ENCODE measurements around the gene CDC16. TPM values are rescaled to one million over a fixed set of nuclear protein-coding genes. Genes with fewer than 3 reads are reported as not detected.
A peak's percentile ranks its signal among the peaks of the same experiment; 100 is the strongest.

Gene CDC16
- total and polyA plus RNA-seq, 2 of the 13 experiments (the other 11 are each of a cell fraction or from before 2014, with no cell fraction given), result 24.2 to 60.9 TPM

- TF ChIP-seq ZFP82 (CRISPR knock-in tag; IDR thresholded peaks at IDR 0.05; ENCODE audit: borderline replicate concordance) (0 out of 2 replicates have a peak, but pooled peaks have one; percentile 67), ZFP36L2 (CRISPR knock-in tag; IDR thresholded peaks at IDR 0.05) (peak; percentile 90; the same call in 1 of the 2 replicates), ZNF280B (CRISPR knock-in tag; IDR thresholded peaks at IDR 0.05; ENCODE audit: borderline replicate concordance) (peak; percentile 47; the same call in 1 of the 2 replicates), PAXIP1 (CRISPR knock-in tag; conservative IDR thresholded peaks at IDR 0.05) (peak; percentile 17; the same call in 1 of the 2 replicates), TBP (CRISPR knock-in tag; IDR thresholded peaks at IDR 0.05) (no peak), JARID2 (CRISPR knock-in tag; IDR thresholded peaks at IDR 0.05; ENCODE audit: insufficient replicate concordance) (no peak), GTF2F1 (IDR thresholded peaks at IDR 0.05; ENCODE audit: low read length) (no peak), ZNF407 (CRISPR knock-in tag; IDR thresholded peaks at IDR 0.05; ENCODE audit: not compliant biosample characterization) (no peak), PCBP1 (IDR thresholded peaks at IDR 0.05; ENCODE audit: borderline replicate concordance, low read depth, low read length) (no peak), FOXO4 (CRISPR knock-in tag; conservative IDR thresholded peaks at IDR 0.05) (no peak), MEIS2 (CRISPR knock-in tag; IDR thresholded peaks at IDR 0.05) (peak; percentile 82; the same call in 1 of the 2 replicates), ESRRA (CRISPR knock-in tag; IDR thresholded peaks at IDR 0.05; ENCODE audit: low read depth) (no peak)
These were observed at the start of gene CDC16 (continued) for GRCh38 chr13:114234645-114235421.
